Endodermal cell (in vitro differentiated cells): Measurements from ENCODE around the gene PRKCE. TPM values are rescaled to one million over a fixed set of nuclear protein-coding genes. Genes with fewer than 3 reads are reported as not detected.

ENCODE experiments used
- DNase-seq: peaks from one replicate; pipeline ENCODE4 v3.0.0-alpha.2; 2017
- H3K27ac ChIP-seq: 2 replicates; pipeline ENCODE4 v1.5.1; 2013; ENCODE audit warnings: mild to moderate bottlenecking, low read depth, low read length, moderate library complexity
- H3K27me3 ChIP-seq: 2 replicates; pipeline ENCODE4 v1.6.1; 2013; ENCODE audit warnings: mild to moderate bottlenecking, low read length, moderate library complexity; ENCODE audit not compliant: insufficient read depth, control insufficient read depth, poor library complexity, severe bottlenecking
- H3K36me3 ChIP-seq: 2 replicates; pipeline ENCODE4 v1.7.0; 2013; ENCODE audit warnings: mild to moderate bottlenecking, low read length, moderate library complexity; ENCODE audit not compliant: control insufficient read depth, insufficient read depth
- H3K4me1 ChIP-seq: one replicate; pipeline ENCODE4 v1.7.0; 2013; ENCODE audit warnings: low read length; ENCODE audit not compliant: control insufficient read depth, insufficient read depth
- H3K4me3 ChIP-seq: 2 replicates; pipeline ENCODE4 v1.5.1; 2013; ENCODE audit warnings: mild to moderate bottlenecking, low read length, moderate library complexity
- H3K9ac ChIP-seq: 2 replicates; pipeline ENCODE4 v1.6.1; 2013; ENCODE audit warnings: mild to moderate bottlenecking, low read length, moderate library complexity; ENCODE audit not compliant: poor library complexity, severe bottlenecking; ENCODE audit errors: extremely low read depth
- H3K9me3 ChIP-seq: 2 replicates; pipeline ENCODE4 v1.6.1; 2013; ENCODE audit warnings: mild to moderate bottlenecking, low read length, moderate library complexity; ENCODE audit not compliant: control insufficient read depth
- H3K27ac Mint-ChIP-seq: 2 replicates; pipeline ENCODE4 v1.8.0; 2020; ENCODE audit warnings: mixed read lengths
- H3K27me3 Mint-ChIP-seq: 2 replicates; pipeline ENCODE4 v1.8.0; 2021; ENCODE audit warnings: mild to moderate bottlenecking, mixed read lengths; ENCODE audit not compliant: insufficient read depth
- H3K36me3 Mint-ChIP-seq: 2 replicates; pipeline ENCODE4 v1.8.0; 2020; ENCODE audit warnings: low read depth, mixed read lengths
- H3K4me1 Mint-ChIP-seq: 2 replicates; pipeline ENCODE4 v1.8.0; 2020; ENCODE audit warnings: mixed read lengths
- H3K4me3 Mint-ChIP-seq: 2 replicates; pipeline ENCODE4 v1.8.0; 2020; ENCODE audit warnings: mild to moderate bottlenecking, moderate library complexity, mixed read lengths
- H3K9me3 Mint-ChIP-seq: 2 replicates; pipeline ENCODE4 v1.8.0; 2020; ENCODE audit warnings: mild to moderate bottlenecking, mixed read lengths
- CTCF ChIP-seq: fragments of 200-600 bp; sonication (generic); conservative IDR thresholded peaks from 2 replicates; pipeline ENCODE4 v1.5.0; 2021; ENCODE audit warnings: antibody characterized with exemption, mild to moderate bottlenecking
- WGBS, 2 experiments: methylation state at CpG; one replicate each; pipeline versions ENCODE4 v1.1.5 to v1.1.7; 2013; ENCODE audit warnings: missing lambda C conversion rate in 2 of 2, mixed read lengths in 1 of 2; ENCODE audit not compliant: insufficient coverage in 1 of 2, insufficient read length in 1 of 2; 5-methylcytosine and 5-hydroxymethylcytosine counted together
- total RNA-seq, 2 donors: library from RNA; stranded (reverse); fragmentation: NEBNext Ultra II Directional in 1 of 2; extraction: Animal tissue kit (Norgen Biotek cat#: 25700) in 1 of 2; gene quantifications; 2 replicates in 1 of 2; 3 replicates in 1 of 2; pipeline ENCODE4 v1.2.1, GENCODE V29; 2021

PRKCE gene
- total RNA-seq, 2 donors from 2014 or later = 1.4 to 1.7 TPM

DNA sequence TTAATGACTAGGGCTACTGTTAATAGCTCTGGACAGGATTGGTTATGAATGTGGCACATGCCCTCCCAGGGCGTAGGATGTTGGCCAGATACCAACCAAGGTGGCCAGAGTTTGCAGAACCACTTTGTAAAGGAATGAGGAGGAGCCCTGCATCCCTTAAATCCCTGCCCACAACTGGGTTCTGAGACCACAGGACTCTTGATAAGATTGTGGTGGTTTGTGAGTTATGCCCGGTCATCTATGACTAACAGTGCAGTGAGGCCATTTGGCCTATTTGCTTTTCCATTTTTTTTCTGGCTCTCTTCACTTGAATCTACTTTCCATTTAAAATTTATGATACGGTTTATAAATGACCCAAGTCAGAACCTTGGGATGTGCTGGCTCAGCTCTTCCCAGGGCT, 294.5 kb downstream of the PRKCE start:
- Mint-ChIP-seq H3K27ac (no peak overlapping the region), H3K9me3 (no peaks in the 10 kb centered on the region), H3K27me3 (peaks cover 6% of the 10 kb centered on the region), H3K4me3 (no peak overlapping the region), H3K4me1 (no peaks in the 10 kb centered on the region), H3K36me3 (no peaks in the 10 kb centered on the region)
- Histone ChIP-seq H3K27ac (no peak overlapping the region), H3K4me3 (no peak overlapping the region), H3K36me3 (no peaks in the 10 kb centered on the region), H3K9ac (no peak overlapping the region), H3K9me3 (no peaks in the 10 kb centered on the region), H3K27me3 (no peaks in the 10 kb centered on the region), H3K4me1 (no peaks in the 10 kb centered on the region)
- no peak for DNase-seq
- no peak for TF ChIP-seq CTCF
- 88 to 95% methylated on average over 2 to 3 of the region's 3 CpGs for WGBS, 2 experiments

GRCh38 chr2:45950606-45951005, 299.1 kb downstream of the PRKCE start:
- 93 to 98% methylated on average over 5 of the region's 5 CpGs for WGBS, 2 experiments
- Mint-ChIP-seq H3K4me1 (no peaks in the 10 kb centered on the region), H3K9me3 (no peaks in the 10 kb centered on the region)

GRCh38 chr2:45951025-45951727, 299.7 kb downstream of the PRKCE start:
- no peak for TF ChIP-seq CTCF
- H3K27me3 ChIP-seq = no peaks in the 10 kb centered on the region
- no peaks in the 10 kb centered on the region for H3K27me3 Mint-ChIP-seq
- H3K36me3 Mint-ChIP-seq = no peaks in the 10 kb centered on the region
- DNase-seq = no peak
- H3K9ac ChIP-seq = no peak overlapping the region
- H3K4me1 ChIP-seq = no peaks in the 10 kb centered on the region
- H3K4me1 Mint-ChIP-seq = no peaks in the 10 kb centered on the region
- WGBS, 2 experiments = 95 to 97% methylated on average over 6 to 7 of the region's 7 CpGs
- no peak overlapping the region for H3K27ac Mint-ChIP-seq
- no peak overlapping the region for H3K4me3 Mint-ChIP-seq
- no peak overlapping the region for H3K4me3 ChIP-seq
- H3K9me3 Mint-ChIP-seq = no peaks in the 10 kb centered on the region
- H3K36me3 ChIP-seq = no peaks in the 10 kb centered on the region
- no peaks in the 10 kb centered on the region for H3K9me3 ChIP-seq
- H3K27ac ChIP-seq = no peak overlapping the region

More at GRCh38 chr2:45950606-45951005, 299.1 kb downstream of the PRKCE start:
- no peak for TF ChIP-seq CTCF
- Histone ChIP-seq H3K27ac (no peak overlapping the region), H3K27me3 (no peaks in the 10 kb centered on the region), H3K4me3 (no peak overlapping the region), H3K9me3 (no peaks in the 10 kb centered on the region), H3K9ac (no peak overlapping the region), H3K36me3 (no peaks in the 10 kb centered on the region), H3K4me1 (no peaks in the 10 kb centered on the region)
- no peak overlapping the region for H3K27ac Mint-ChIP-seq
- H3K27me3 Mint-ChIP-seq = peaks cover 1% of the 10 kb centered on the region
- no peak for DNase-seq
- no peak overlapping the region for H3K4me3 Mint-ChIP-seq
- no peaks in the 10 kb centered on the region for H3K36me3 Mint-ChIP-seq
